Activated T-helper 2 cell treated with anti-CD3 and anti-CD28 coated beads, Interferon-gamma antibody, Interleukin-2, Interleukin-4, amounts not matched to agents 10 μg/mL and 5 μg/mL and 100 μg/mL, durations not matched to agents 14 hours and 24 hours and 36 hours (primary cell): Measurements from ENCODE around the gene MVB12A. TPM values are rescaled to one million over a fixed set of nuclear protein-coding genes. Genes with fewer than 3 reads are reported as not detected.
A peak's percentile ranks its signal among the peaks of the same experiment; 100 is the strongest.

Experiments used
- DNase-seq: peaks from one replicate; pipeline ENCODE4 v3.0.0; 2021; ENCODE audit warnings: low spot score
- H3K27ac Mint-ChIP-seq: one replicate; pipeline ENCODE4 v1.8.0; 2021; ENCODE audit warnings: mixed read lengths
- H3K27me3 Mint-ChIP-seq: one replicate; pipeline ENCODE4 v1.8.0; 2021; ENCODE audit warnings: low read depth, mixed read lengths
- H3K36me3 Mint-ChIP-seq: one replicate; pipeline ENCODE4 v1.8.0; 2021; ENCODE audit warnings: low read depth, mixed read lengths
- H3K4me1 Mint-ChIP-seq: one replicate; pipeline ENCODE4 v1.8.0; 2021; ENCODE audit warnings: low read depth, mixed read lengths
- H3K4me3 Mint-ChIP-seq: one replicate; pipeline ENCODE4 v1.8.0; 2021; ENCODE audit warnings: low read depth, mild to moderate bottlenecking, moderate library complexity, mixed read lengths
- H3K9me3 Mint-ChIP-seq: one replicate; pipeline ENCODE4 v1.8.0; 2021; ENCODE audit warnings: mixed read lengths
- intact Hi-C: fragments of 100-400 bp; cut with micrococcal nuclease; formaldehyde crosslinking; loops from one replicate; pipeline ENCODE4 v1.15.1; 2023
- total RNA-seq: library from RNA; stranded (reverse); gene quantifications from 2 replicates; pipeline ENCODE4 v1.2.3, GENCODE V29; 2022

The MVB12A gene
- total RNA-seq, 1 donor from 2014 or later: 41.1 TPM

DNA sequence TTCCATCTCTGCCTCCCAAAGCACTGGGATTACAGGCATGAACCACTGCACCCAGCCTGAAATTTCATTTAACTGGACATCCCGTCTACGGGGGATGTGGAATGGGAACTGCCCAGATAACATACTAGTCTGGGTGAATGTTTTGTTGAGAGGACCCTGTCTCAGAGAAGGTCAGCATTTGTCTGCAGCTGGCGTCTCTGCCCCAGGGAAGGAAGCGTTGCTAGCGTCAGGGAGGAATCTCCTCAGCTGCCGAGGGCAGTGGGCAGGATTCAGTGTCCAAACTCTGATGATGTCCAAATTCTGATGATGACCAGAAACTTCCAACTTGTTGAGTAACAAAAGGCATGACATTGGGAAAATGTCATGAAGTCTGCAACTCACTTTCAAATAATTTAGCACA lies 37.8 kb downstream of the MVB12A start:
- Mint-ChIP-seq H3K36me3 (no peaks in the 10 kb centered on the region), H3K27ac (no peak overlapping the region), H3K27me3 (peaks cover 33% of the 10 kb centered on the region), H3K4me3 (no peak overlapping the region), H3K9me3 (no peaks in the 10 kb centered on the region), H3K4me1 (peaks cover 4% of the 10 kb centered on the region)
- intact Hi-C loops: no loop called here
- no peak for DNase-seq

DNA sequence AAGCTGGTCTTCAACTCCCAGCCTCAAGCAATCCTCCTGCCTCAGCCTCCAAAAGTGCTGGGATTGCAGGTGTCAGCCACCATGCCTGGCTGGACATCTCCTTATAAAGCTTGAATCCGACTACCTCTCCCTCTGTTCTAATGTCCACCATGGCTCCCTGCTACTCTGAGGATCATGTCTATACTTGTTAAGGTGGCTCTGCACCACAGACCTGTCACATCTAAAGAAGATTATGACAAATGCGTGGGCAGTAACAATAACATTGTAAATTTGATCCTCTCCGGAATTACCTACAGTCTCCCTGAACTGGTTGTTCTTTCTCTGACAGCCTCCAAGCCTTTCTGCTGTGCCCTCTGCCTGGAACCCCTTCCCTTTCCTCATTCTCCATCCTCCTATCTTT lies 39.1 kb downstream of the MVB12A start:
- peaks cover 29% of the 10 kb centered on the region for H3K27me3 Mint-ChIP-seq
- intact Hi-C loops: no loop called here
- H3K9me3 Mint-ChIP-seq: no peaks in the 10 kb centered on the region
- no peaks in the 10 kb centered on the region for H3K4me1 Mint-ChIP-seq
- no peak overlapping the region for H3K27ac Mint-ChIP-seq
- H3K4me3 Mint-ChIP-seq: no peak overlapping the region
- H3K36me3 Mint-ChIP-seq: no peaks in the 10 kb centered on the region
- no peak for DNase-seq

DNA sequence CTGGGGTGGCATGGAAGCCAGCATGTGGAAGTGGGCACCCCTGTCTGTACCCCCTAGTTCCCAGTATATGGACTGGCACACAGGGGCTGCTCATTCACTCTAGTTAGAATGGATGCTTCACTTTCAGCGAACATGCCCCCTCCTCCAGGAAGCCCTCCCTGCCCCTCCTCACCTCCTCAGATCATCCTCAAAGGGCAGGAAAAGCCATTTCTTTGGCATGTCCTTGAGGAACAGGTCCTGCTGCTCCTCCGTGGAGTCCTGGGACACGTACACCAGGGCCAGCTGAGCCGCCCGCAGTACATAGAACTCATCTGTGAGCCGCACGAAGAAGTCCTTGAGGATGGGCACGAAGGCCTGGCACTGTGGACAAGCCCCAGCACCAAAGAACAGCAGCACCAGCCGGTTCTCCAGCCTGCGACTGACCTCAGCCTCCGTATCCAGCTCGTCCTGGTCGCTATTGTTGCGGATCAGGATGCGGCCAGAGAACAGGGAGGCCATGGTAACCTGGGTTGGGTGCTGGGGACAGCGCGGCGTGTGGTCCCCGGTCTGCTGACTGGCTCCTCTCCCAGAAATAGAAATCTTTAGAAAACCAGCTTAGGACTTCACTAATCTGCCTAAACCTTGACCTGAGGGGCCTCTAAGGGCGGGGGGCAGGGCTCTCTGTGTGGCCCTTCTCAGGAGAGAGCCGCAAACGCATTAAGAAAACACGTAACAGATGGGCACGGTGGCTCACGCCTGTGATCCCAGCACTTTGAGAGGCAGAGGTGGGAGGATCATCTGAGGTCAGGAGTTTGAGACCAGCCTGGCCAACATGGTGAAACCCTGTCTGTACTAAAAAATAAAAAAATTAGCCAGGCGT lies 40.8 kb downstream of the MVB12A start, which contains the start of gene NXNL1:
NXNL1 (minus strand) TSS at position 555 of the 859 bp plus-strand sequence; CDS start at position 498, 57 bp downstream.
- Mint-ChIP-seq H3K4me1 (no peaks in the 10 kb centered on the region), H3K27me3 (peaks cover 20% of the 10 kb centered on the region), H3K36me3 (no peaks in the 10 kb centered on the region), H3K9me3 (no peaks in the 10 kb centered on the region), H3K4me3 (no peak within 1 kb of the TSS), H3K27ac (no peak within 1 kb of the TSS)
- intact Hi-C loops: no loop called here
- no peak for DNase-seq

DNA sequence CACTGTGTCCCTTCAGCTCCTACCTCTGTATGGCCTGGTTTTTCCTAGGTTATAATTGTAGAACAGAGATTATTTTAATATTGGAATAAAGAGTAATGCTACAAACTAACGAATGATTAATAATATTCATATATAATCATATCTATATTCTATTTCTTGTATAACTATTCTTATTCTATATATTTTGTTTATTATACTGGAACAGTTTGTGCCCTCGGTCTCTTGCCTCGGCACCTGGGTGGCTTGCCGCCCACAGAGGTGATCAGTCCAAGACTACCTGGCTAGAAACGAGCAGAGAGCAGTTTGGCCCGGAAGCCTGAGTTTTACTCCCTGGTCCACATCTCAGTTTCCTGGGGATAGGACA lies 46.6 kb downstream of the MVB12A start:
- no peak overlapping the region for H3K27ac Mint-ChIP-seq
- peaks cover 6% of the 10 kb centered on the region for H3K27me3 Mint-ChIP-seq
- H3K9me3 Mint-ChIP-seq: no peaks in the 10 kb centered on the region
- intact Hi-C loops: loop anchor here (1.0 to 5.0 kb wide), 3 partner anchors 59 to 119 kb away; partner anchors contain the start of gene BST2
- H3K4me1 Mint-ChIP-seq: peaks cover 15% of the 10 kb centered on the region
- no peaks in the 10 kb centered on the region for H3K36me3 Mint-ChIP-seq
- H3K4me3 Mint-ChIP-seq: no peak overlapping the region
- no peak for DNase-seq

DNA sequence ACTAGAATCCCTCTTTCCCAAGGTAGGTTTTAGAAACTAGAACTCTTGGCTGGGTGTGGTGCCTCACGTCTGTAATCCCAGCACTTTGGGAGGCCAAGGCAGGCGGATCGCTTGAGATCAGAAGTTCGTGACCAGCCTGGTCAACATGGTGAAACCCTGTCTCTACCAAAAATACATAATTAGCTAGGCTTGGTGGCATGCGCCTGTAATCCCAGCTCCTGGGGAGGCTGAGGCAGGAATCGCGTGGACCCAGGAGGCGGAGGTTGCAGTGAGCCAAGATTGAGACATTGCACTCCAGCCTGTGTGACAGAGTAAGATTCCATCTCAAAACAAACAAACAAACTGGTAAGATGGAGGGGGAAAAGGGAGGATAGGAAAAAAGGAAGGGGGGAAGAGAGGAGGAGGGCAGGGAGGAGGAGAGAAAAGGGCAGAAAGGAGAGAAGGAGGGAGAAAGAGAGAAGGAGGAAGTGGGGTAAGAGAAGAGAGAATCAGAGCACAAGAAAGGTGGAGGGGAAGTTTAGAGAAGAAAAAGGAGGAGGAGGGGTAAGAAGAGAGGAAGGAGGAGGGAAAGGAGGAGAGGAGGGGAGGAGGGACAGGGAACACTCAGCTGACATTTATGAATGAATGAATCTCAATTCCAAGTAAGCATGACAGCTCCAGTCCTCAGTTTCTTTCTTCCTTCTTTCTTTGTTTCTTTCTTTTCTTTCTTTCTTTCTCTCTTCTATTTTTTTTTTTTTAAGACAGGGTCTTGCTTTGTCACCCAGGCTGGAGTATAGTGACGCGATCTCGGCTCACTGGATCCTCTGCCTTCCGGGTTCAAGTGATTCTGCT lies 47.8 kb downstream of the MVB12A start:
- no peak overlapping the region for H3K27ac Mint-ChIP-seq
- H3K27me3 Mint-ChIP-seq: peaks cover 6% of the 10 kb centered on the region
- peaks cover 15% of the 10 kb centered on the region for H3K4me1 Mint-ChIP-seq
- H3K9me3 Mint-ChIP-seq: no peaks in the 10 kb centered on the region
- H3K4me3 Mint-ChIP-seq: no peak overlapping the region
- no peak for DNase-seq
- intact Hi-C loops: loop anchor here (5.0 kb wide), 2 partner anchors 60 to 120 kb away; partner anchors contain the start of gene BST2
- H3K36me3 Mint-ChIP-seq: no peaks in the 10 kb centered on the region

DNA sequence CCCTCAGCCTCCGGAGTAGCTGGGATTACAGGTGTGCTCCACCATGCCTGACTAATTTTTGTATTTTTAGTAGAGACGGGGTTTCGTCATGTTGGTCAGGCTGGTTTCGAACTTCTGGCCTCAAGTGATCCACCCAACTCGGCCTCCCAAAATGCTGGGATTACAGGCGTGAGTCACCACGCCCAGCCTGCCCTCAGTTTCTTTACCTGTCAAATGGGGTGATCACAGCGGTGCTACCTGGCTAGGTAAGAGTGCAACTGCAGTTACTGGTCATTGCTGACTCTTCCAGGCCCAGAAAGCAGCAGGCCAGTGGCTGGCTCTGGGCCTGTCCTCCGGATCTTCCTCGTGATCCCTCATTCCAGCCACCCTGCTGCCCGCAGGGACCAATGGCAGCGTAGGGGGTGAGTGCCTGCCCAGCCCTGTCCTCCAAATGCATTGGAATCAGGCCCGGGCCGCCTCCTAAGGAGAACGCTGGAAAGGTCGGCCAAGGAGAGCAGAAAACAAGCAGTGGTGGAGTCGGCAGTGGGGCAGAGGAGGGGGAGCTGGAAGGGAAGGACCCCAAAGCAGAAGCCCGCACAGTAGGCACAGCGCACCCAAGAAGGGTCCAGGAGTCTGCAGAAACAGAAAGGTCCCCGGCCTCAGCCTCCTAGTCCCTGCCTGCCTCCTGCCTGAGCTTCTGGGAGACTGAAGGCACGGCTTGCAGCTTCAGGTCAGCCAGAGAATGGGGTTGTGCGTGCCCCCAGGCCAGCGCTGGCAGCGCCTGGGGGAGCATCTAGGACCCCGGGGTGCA lies 48.6 kb downstream of the MVB12A start:
- intact Hi-C loops: loop anchor here (5.0 kb wide), 2 partner anchors 61 to 121 kb away; partner anchors contain the start of gene BST2
- Mint-ChIP-seq H3K27me3 (peaks cover 6% of the 10 kb centered on the region), H3K27ac (no peak overlapping the region)

DNA sequence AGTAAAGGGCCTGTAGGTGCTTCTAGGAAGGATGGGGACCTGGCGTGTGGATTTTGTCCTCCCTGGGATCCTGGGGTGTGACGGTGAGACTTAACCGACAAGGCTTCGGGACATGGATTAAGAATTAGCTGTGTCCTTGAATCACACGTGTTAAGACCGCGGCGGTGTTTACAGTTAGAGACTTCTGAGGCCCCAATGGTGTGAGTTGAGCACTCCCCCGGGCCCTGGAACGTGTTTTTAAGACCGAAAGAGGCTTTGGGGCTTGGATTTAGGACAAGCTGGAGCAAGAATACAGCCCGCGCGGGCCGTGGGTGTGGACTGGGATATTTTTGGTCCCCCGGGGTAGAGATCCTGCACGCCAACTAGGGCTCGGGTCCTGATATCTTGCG lies 49.2 kb downstream of the MVB12A start:
- no peaks in the 10 kb centered on the region for H3K36me3 Mint-ChIP-seq
- H3K27ac Mint-ChIP-seq: peak overlapping the region; percentile 33
- peaks cover 20% of the 10 kb centered on the region for H3K4me1 Mint-ChIP-seq
- H3K4me3 Mint-ChIP-seq: peak overlapping the region; percentile 94
- H3K9me3 Mint-ChIP-seq: no peaks in the 10 kb centered on the region
- H3K27me3 Mint-ChIP-seq: peaks cover 6% of the 10 kb centered on the region
- DNase-seq: no peak
- intact Hi-C loops: loop anchor here (5.0 kb wide), 2 partner anchors 62 to 122 kb away; partner anchors contain the start of gene BST2

More for the DNA sequence above, 48.6 kb downstream of the MVB12A start:
- Mint-ChIP-seq H3K4me3 (peak overlapping the region; percentile 94), H3K36me3 (no peaks in the 10 kb centered on the region), H3K4me1 (peaks cover 20% of the 10 kb centered on the region), H3K9me3 (no peaks in the 10 kb centered on the region)
- no peak for DNase-seq

DNA sequence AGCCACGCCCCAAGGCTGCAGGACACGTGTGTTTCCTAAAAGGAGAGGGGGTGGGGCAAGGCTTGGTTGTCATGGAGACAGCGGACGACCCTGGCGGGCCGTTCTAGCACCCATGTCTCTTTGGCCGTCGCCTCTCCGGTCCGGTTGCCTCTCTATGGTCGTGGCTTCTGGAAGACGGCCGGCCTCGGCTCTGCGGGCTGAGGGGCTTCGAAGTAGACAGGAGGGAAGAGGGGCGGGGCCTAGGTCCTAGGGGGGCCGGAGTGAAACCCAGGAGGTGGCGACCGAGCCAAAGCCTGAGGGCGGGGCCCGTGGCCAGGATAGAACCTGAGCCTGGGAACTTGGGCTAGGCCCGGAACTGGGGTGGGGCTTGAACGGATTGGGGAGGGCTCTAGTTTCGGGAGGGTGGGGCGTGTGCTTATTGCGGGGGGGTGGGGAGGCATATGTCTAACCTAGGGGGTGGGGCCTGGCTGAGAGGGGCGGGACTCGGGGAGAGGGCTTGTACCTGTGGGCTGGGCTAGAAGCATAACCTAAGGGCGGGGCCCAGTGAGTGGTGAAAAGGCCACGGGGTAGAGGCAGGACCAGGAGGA lies 49.7 kb downstream of the MVB12A start:
- DNase-seq: peak; percentile 81
- H3K27me3 Mint-ChIP-seq: peaks cover 6% of the 10 kb centered on the region
- intact Hi-C loops: loop anchor here (5.0 kb wide), 2 partner anchors 62 to 122 kb away; partner anchors contain the start of gene BST2
- H3K36me3 Mint-ChIP-seq: no peaks in the 10 kb centered on the region
- H3K4me1 Mint-ChIP-seq: peaks cover 20% of the 10 kb centered on the region
- H3K9me3 Mint-ChIP-seq: no peaks in the 10 kb centered on the region
- peak overlapping the region; percentile 94 for H3K4me3 Mint-ChIP-seq
- peak overlapping the region; percentile 79 for H3K27ac Mint-ChIP-seq

DNA sequence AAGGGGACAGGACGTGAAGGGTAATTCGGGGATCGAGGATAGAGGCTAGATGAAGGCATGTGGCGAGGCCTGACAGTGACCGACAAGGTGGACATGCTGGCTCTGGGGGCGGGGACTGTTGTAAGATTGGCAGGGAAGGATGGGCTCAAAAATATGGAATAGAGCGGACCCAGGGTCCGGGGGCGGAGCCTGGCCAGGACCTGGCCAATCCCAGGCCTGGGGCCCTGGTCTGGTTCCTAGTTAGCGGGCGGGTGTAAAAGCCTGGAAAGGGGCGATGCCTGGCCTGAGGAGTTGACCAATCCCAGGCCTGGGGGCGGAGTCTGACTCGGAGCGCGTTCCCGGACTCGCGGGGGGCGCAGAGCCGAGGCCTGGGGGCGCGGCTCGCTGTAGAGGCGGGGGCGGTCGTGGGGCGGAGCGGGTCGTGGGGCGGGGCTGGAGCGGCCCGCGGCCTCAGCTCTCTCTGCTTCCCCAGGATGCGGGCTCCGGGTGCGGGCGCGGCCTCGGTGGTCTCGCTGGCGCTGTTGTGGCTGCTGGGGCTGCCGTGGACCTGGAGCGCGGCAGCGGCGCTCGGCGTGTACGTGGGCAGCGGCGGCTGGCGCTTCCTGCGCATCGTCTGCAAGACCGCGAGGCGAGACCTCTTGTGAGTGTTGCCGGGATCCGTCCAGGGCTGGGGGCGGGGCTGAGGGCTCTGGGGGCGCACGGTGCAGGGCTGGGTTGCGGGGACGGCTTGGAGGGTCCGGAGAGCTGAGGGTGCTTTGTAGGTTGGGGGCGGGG lies 50.4 kb downstream of the MVB12A start, which contains the start of gene SLC27A1:
SLC27A1 (plus strand) TSS at position 457 of the 774 bp plus-strand sequence; CDS start at position 474, 17 bp downstream.
- peaks cover 6% of the 10 kb centered on the region for H3K27me3 Mint-ChIP-seq
- no peaks in the 10 kb centered on the region for H3K36me3 Mint-ChIP-seq
- intact Hi-C loops: no loop called here
- DNase-seq: peak; percentile 82
- peaks cover 20% of the 10 kb centered on the region for H3K4me1 Mint-ChIP-seq
- H3K27ac Mint-ChIP-seq: peak within 1 kb of the TSS; percentile 79
- peak within 1 kb of the TSS; percentile 94 for H3K4me3 Mint-ChIP-seq
- no peaks in the 10 kb centered on the region for H3K9me3 Mint-ChIP-seq

DNA sequence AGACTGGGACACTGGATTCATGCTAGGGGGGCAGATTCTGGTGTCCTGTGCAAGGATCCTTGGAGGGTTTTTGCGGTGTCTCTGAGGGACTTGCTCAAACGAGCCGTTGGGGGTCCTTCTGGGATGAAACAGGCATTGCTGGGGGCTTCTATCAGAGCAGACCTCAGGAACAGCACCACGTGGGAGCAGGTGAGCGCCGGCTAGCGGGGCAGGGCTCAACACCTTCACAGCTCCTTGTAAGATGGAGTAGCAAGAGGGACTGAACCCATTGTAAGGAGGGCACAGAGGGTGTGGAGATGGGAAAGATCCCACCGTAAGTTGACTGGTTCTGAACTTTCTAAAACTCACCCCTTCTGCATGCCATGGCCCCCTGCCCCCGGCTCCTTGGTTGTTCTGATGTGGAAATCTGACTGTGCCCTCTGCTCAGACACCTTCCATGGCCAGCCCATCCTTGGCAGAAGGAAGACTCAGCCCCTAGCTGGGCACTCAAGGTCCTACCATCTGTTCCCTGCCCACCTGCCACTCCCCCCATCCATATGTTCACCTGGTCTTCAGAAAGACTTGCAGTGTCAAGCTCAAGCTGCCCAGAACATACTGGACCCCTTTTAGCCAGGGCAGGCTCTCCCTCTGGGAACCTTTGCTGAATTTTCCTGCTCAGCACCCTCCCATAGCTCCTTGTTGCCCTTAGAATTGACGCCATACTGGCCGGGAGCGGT lies 51.7 kb downstream of the MVB12A start:
- Mint-ChIP-seq H3K27ac (no peak overlapping the region), H3K27me3 (peaks cover 6% of the 10 kb centered on the region), H3K4me3 (peak overlapping the region; percentile 94), H3K9me3 (no peaks in the 10 kb centered on the region), H3K36me3 (no peaks in the 10 kb centered on the region), H3K4me1 (peaks cover 17% of the 10 kb centered on the region)
- no peak for DNase-seq
- intact Hi-C loops: no loop called here

DNA sequence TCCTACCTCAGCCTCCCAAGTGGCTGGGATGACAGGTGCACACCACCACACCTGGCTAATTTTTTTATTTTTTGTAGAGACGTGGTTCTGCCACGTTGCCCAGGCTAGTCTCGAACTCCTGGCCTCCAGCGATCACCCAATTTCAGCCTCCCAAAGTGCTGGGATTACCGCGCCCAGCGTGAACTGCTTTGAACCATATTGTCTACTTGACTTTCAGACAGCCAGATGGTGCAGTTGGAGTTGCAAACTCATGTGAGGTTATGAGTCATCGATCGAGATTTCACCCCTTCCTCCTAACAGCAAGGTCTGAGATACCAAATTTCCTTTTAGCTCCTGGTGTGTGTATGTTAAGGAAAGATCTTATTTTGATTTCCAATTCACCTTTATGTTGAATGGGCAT lies 53.2 kb downstream of the MVB12A start:
- intact Hi-C loops: no loop called here
- no peak for DNase-seq
- H3K27ac Mint-ChIP-seq: no peak overlapping the region

More for the DNA sequence above, 53.2 kb downstream of the MVB12A start:
- Mint-ChIP-seq H3K27me3 (peaks cover 6% of the 10 kb centered on the region), H3K9me3 (no peaks in the 10 kb centered on the region), H3K4me3 (no peak overlapping the region), H3K4me1 (peaks cover 17% of the 10 kb centered on the region), H3K36me3 (no peaks in the 10 kb centered on the region)
